H1 (cell line): ENCODE data around the gene FGR.

ENCODE experiments used
- E2F6 ChIP-seq: IDR thresholded peaks from 2 replicates; pipeline ENCODE4 v1.6.1; 2012; ENCODE audit warnings: inconsistent platforms
- JUN ChIP-seq: IDR thresholded peaks from 2 replicates; pipeline ENCODE4 v1.6.1; 2011; ENCODE audit warnings: low read depth, mild to moderate bottlenecking, improper control_type of control experiment, low read length
- TF ChIP-seq, protein P1 (sequence below): IDR thresholded peaks from 2 replicates; pipeline ENCODE4 v1.6.1; 2012; ENCODE audit warnings: inconsistent platforms

DNA sequence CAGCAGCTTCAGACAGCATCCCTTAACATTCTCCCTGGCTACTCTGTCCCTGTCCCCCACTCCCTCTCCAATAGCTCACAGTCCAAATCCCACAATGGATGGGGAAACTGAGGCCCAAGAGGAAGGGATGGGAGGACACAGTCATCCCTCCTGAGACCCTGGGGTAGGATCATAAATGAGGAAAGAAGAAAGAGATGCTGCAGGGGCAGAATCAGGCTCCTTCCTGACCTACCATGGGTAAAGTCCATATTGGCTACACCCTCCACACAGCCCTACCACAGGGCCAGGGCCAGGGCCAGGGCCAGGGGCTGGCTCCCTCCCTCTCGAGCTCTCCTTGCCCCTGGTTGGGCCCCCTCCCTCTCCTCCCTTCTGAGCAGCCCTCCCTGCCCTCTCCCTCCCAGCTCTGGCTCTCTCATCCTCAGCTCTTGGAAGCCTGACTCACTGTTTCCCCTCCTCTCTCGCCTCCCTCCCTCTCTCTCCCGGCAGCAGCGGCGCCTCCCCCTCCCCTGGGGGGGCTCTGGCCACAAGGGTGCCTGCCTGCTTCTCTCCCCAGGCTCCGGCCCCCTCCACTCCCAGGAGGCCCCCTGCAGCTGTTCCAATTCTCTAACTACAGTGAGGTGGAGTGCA lies 36.0 kb downstream of the FGR start:
- TF ChIP-seq, protein P1, sequence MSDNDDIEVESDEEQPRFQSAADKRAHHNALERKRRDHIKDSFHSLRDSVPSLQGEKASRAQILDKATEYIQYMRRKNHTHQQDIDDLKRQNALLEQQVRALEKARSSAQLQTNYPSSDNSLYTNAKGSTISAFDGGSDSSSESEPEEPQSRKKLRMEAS, result no peak
- TF ChIP-seq E2F6 (no peak), JUN (no peak)
